Suppressor macrophage treated with lipopolysaccharide for 4 hours (primary cell): Measurements from ENCODE around the gene SOX8.

Experiments
- DNase-seq: peaks from one replicate; pipeline ENCODE4 v3.0.0-alpha.2; 2020

SOX8 gene

DNA sequence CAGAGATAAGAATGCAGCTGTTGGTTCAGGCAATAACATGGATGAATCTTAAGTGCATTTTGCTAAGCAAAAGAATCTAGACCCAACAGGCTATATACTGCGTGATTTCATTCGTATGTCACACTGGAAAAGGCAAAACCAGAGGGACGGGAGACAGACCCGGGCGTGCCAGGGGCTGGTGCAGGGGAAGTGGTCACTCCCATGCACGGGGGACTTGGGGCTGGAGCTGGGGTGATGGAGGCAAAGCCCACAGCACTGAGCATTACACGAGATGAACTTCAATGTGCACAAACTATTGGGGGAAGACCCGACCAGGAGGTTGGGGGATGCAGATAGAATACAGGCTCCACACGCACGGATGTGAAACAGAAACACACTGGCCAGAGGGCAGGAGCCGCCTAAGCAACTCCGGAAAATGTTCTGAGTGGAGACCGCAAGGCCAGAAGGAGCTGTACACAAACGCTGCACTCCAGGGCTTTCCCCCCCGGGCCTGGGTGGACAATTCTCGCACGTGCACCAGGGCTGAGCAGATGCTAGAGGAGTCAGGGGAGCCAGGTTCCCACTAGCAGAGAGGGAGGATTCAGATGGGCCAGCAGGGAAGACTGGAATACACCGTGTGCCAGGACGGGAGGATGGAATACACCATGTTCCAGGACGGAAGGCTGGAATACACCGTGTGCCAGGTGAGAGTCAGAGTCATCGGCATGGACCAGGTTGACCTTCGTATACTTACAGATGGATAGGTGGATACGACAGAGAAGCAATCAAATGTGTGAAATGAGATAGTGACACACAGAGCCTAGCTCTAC, 22.1 kb upstream of the SOX8 start:
- DNase-seq, result no peak

DNA sequence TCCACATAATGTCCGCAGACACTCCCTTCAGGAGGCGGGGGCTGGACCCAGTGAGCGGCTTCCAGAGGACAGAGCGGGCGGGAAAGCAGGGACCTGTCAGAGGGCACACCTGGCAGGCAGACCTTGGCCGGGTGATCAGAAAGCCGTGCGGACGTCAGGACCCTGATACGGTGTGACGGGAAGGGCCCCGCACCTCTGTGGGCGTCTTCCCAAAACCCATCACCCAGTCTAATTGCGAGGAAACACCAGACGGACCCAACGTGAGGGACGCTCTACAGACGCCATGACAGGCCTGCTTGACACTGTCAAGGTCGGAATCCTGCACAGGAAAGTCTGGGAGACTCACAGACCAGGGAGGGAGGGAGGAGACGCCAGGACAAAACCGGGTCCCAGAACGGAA, 19.2 kb upstream of the SOX8 start:
- DNase-seq, result no peak

DNA sequence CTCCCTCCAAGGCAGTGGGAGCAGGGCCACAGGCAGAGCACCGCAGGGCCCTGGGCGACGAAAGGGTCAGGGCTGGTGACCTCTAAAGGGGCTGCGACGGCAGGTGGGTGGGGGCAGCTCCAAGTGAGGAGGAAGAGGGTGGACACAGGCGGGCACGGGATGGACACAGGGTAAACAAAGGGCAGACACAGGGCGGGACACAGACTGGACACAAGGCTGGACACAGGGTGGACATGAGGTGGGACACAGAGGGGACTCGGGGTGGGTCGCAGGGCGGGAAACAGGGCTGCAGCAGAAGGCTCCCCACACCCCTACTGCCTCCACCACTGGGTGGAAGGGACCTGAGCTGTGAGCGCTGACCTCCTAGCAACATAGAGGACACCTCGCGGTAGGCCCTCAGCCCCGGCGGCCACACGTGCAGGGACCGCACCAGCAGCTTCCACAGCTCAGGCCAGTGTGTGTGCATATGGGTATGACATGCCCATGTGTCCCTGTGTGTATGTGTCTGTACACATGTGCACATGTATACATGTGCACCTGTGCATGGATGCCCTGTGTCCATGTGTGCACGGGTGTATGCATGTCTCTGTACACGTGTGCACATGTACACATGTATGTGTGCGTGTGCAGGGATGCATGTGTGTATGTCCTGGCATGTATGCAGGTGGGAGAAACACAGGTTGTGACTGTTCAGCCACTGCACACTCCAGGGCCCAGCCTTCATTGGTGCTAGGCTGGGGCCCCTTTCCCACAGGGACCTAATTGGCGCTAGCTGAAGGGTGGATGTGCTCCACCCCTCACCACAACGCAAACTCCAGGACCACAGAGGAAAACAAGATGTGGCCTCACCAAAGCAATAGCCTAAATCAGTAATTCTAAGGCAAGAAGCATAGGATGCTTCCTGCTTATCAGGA, 18.4 kb upstream of the SOX8 start:
- no peak for DNase-seq

DNA sequence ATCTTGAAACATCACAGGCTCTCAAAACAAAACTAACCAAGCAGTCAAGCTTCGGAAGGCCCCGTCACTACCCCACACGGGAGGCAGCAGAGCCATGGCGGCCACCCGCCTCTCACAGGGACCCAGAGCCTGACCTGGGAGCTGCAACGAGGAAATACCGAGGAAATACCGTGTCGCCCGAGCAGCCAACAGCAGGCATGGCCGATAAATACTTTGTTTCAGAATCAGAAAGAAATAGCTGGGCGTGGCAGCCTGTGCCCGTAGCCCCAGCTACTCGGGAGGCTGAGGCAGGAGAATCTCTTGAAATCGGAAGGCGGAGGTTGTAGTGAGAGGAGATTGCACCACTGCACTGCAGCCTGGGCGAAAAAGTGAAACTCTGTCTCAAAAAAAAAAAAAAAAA, 17.7 kb upstream of the SOX8 start:
- DNase-seq, result no peak

DNA sequence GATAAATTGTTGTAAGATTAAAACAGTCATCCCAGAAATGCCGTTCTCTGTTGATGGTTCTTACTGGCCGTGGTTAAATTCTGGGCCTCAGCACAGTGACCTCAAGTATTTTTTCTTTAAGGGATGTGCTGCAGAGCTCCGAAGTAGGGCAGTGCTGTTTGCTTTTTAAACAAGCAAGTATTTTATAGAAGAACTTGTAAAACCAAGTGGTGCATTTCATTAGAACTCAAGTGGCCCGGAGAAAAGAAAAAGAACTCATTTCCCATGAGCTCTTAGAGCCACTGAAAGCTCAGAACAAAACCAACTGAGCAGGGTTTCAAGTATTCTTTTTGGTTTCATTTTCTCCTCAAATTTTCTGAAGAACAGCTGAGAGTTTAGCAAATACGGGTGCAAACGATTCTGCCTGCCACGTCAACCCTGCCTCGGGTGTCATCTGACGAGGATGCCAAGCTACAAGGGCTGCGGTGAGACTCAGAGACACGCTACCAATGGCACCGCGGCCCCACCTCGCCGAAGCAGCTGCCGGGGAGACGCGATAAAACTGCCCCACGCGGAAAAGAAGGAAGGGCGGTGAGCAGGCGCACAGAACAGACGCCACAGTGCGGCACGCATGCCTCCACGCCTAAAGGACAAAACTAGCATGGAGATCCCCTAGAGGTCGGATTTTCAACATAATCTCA, 17.1 kb upstream of the SOX8 start:
- no peak for DNase-seq

DNA sequence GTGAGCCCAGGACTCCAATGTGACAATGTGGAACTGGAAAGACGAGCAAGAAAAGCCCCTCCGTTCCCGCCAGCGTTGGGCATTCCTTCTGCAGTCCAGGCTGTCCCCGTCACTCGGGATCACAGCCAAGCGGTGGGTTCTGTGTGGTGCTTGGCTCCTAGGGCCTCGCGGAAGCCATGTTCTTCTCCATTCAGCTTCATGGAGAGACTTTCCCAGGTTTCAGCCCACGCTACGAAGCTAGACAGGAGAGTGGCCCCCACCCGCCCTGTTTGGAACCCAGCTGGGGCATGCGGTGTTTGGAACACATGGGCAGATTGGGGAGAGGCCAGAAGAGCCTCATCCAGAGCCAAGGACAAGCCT, 16.6 kb upstream of the SOX8 start:
- DNase-seq, result no peak

DNA sequence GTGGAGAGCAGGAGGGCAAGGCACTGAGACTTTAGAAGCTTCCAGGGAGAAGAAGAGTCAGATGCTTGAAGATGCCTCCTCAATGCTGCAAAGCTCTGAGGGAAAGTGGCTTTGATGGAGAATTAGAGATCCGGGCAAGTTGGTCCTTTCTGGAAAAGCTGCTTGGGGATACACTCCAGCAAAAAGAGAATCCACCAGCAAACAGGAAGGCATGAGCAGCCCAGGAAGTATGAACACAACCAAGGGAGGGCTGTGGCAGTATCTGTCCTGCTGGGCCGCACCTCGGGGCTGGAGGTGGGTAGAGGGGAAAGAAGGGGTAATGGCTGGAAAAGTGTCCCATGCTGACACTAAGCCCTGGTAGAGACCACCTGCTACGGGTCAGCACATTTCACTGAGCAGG, 16.1 kb upstream of the SOX8 start:
- no peak for DNase-seq

DNA sequence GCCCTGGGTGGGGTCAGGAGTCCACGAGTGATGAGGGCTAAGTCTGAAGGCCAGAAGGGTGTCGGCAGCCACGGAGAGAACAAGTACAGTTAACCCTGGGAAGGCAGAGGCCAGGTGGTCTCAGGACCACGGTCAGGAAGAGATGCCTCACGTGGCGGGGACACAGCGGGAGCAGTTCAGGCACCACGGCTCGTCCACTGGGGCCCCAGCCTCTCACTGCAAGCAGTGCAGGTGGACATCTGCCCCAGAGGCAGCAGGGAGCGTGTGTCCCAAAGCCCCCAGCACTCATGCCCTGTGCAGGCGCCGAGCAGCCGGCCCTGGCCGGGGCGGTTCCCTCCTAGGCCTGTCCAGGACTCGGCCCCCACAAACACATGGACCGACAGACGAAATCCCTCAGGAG, 15.5 kb upstream of the SOX8 start:
- DNase-seq, result no peak

DNA sequence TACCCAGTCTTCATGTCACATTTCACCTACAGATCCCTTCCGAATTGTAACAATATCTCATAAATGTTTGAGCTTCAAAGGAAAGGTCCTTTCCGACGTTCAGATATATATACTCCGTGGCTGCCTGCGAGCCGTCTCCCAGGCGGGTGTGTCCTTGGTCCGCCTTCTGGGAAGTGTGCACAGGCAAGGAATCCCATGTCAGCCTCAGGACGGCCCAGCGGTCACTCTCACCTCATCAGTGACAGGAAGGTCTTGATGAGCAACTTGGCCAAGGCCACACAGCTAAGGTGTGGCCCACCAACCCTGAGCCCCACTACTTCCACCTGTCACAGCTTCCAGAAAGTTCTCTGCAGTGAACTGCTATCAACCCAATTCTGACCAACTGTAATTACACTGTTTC, 15.1 kb upstream of the SOX8 start:
- no peak for DNase-seq

DNA sequence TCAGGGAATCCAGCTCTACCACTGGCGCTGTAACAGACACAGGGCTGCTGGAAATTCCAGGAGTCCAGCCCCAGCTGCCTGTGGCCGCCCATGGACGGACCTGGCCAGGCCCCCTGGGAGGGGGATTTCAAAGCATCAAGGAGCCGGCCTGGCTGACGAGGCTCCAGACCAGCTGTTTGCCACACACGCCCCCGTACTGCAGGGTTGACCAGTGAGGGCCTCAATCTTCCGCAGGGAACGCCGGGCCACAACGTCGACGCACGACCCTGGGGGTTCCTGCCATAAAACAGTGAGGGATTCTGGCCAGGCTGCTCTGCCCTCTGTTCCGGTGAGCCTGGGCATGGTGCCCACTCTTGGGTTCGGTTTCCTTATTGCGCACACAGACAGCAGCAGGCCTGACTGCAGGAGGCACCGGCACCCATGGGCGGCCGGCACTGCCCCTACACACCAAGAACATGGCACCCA, 14.5 kb upstream of the SOX8 start:
- DNase-seq, result no peak

DNA sequence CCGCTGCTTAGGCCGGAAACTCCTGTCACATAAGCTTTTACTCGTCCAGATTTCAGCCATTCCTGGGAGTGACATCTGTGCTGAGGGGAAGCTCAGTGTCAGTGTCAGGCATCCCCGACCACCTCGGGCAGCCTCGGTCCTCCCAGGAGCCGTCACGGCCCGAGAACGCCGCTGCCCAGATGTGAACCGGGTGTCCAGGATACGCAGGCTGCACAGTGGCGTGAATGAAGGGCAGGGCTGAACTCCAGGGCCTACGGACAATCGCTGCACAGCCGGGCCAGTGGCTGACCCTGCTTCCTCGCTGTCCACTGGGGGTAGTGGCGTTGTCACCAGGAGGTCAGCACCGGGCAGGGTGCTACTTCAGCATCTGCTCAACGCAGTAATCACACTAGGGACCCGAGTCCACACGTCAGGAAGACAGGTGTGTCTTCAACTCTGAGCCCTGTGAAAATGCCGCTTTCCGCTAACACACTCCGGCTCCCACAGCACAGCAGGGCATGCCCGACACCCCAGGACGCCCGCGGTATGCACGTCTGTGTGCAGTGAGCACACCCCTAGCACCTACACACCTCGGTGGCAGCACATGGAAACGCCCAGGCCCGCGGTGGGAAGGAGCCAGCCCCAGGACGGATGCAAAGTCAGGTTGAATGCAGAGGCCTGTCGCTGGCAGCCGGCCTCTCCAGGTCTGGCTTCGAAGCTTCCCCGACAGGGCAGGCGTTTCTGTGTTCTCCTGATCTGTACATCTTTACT, 13.8 kb upstream of the SOX8 start:
- no peak for DNase-seq

DNA sequence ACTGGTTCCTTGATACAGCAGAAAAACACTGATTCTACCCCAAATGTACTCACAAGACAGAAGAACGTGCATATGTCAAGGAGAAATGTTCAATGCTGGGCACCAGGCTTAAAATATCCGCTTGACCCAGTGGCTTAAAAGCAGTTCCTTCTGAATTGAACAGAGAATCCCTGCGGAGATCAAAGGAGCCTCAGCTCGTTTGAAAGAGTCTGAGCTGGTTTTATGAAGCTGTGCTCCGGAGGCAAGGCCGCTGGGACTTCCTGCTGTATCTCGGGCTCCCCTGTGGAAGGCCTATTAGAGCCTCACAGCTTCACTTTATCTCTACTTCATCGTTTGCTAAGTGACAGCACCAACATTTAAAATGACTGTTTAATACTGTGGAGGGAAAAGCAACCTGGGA, 12.9 kb upstream of the SOX8 start:
- no peak for DNase-seq

DNA sequence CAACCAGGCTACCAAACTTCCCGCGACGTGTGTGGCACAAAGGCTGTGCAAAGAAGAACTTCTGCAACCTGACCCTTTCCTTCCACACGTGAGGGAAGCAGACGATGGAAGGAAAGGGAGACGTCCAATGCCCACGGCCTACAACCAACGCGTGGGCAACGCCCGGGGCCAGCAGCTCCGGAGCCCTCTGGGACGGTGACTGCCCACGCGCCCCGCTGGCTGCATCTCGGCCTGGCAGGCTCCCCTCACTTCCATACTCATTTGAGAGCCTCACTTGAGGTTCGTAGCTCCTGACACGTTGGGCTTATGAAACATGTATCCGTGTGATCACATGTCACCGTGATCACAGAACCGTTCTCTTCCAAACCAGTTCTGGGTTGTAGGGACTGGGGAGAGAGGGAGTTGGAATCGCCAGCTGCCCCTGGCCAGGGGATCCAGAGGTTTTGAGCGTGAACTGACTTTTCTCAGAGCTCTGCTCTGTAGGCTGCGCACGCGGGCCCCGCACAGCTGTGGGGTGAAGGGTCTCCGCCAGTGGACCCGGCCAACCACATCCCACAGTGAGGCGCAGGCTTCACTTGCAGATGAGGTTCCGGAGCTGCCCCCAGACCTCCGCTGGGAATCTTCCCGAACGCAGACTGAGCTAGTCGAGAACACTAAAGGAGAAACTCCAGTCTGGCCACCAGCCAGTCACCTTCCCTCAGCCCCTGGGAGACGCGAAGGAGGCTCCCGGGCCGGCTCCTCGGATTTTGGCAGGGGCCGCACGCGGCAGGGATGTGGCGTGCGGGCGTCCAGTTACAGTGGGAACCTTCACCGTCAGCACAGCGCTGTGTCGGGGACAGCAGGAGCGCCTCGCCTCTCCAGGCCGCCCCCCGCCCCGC, 11.8 kb upstream of the SOX8 start:
- no peak for DNase-seq

DNA sequence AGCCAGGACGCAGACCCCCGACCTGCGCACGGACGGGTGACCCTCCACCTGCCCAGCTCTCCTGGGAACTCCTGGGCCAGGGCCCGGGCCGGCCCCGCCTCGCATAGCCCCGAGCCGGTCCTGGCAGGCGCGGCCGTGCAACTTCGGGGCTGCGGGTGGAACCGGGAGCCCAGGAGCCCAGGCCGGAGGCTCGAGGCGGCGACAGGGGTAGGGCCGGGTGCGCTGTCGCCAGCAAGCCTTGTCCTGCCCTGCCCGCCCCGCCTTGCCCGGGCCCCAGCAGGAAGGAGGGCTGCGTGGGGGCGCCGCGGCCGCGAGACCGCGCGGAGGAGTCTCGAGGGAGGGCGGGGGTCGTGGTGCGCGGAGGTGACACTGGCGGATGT, 11.2 kb upstream of the SOX8 start:
- no peak for DNase-seq

DNA sequence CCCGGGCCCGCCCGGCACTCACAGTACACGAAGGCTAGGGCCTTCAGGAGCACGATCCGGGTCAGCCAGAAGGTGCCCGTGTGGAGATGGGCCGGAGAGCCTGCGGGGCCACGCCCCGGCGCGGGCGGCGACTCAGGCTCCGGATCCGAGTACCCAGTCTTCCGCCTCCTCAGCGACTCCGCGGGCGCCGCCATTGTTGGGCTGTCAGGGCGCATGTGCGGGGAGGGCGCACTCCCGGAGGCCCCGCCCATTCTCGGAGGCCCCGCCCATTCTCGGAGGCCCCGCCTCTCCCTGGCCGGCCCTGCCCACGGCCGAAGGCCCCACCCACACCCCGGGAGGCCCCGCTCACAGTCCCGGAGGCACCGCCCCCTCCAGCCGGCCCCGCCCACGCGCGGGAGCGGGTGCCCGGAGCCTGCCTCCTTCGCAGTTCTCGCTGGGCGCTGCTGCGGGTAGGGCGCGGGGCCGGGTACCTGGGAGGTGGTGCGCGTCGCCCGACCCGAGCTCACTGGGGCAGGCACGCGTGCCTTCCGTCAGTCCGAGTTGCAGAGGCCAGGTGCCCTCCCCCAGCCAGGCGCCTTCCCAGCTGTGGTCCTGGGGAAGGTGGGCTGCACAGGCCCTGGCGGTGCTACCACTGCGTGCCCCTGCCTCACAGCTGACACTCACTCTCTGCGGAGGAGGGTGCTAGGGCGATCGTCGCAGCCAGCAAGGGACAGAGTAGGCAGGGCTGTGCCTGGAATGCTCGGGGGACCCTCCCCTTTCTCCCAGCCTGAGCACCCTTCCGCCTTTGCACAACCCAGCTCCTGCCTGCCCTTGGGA, 10.6 kb upstream of the SOX8 start, which contains the start of gene LMF1:
Gene LMF1, minus strand, starts transcription at position 219 of the 816 bp plus-strand sequence. Its CDS starts 4 bp downstream, at position 215.
- DNase-seq, result peak; percentile 97

DNA sequence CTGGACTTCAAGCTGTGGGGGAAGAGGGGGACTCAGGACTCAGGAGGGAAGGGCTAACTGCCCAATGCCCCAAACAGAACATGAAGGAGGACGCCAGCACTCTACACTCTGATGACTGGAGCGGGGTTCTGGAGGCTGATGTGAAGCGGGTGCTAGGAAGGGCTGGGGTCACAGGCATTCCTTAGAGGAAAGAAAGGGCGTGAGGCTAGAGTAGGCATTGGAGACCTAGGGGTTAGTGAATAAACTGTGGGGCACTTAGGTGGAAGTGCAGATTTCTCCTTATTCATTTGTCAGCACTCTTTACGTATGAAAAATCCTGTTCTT, 10.0 kb upstream of the SOX8 start:
- DNase-seq, result no peak

DNA sequence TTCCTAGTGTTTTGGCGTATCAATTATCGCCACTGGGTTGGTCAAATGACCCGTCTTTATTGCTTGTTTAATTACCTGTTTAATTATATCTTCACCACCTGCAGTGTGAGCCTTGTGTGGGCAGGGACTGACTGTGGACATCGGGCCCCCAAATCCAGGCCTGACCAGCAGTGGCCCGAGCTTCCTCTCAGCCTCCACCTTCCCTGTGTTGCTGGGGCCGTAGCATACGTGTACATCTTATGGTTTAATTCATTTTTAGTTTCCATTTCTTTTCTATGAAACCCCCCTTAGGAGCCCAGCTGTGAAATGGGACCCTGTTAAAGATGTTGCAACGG, 9.6 kb upstream of the SOX8 start:
- no peak for DNase-seq

DNA sequence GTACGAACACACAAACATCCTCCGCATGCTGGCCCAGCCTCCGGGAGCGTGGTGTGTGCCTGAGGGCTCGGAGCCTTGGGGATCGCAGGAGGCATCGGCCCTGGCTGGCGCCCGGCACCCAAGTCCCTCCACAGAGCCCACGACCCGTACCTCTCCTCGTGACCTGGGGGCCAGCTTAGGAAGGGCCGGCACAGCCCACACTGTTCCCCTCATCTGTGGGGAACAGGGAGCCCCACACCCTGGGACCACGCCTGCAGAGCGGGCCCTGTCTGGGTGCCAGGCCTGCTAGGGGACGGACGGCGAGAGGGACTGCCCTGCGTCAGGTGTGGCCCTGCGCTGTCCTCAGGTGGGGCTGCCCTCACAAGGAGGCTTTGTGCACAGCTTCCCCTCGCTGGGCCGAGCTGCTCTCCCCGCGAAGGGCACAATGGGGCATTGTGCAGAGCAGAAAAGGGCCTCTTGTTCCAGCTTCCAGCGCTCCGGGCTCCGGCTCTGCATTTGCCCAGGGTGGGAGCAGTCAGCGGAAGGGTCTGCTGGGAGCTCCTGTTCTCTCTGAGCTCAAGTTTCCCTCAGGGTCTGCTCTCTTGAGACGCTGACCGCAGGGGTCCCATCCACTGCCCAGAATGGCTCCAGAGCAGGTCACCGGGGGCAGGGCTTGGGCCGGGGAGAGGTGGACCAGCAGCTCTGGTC, 9.1 kb upstream of the SOX8 start:
- DNase-seq, result no peak

DNA sequence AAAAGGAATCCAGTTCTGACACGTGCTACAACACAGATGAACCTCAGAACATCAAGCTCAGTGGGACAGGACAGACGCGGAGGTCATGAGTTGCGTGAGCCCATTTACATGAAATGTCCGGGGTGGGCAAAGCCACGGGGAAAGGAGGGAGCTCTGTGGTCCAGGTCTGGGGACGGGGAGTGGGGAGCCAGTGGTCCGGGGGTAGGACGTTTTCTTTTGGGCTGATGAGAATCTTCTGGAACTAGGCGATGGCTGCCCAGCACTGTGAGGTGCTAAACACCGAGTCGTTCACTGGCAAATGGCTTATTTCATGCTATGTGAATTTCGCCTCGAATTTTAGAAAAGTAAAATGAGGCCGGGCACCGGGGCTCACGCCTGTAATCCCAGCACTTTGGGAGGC, 8.2 kb upstream of the SOX8 start:
- no peak for DNase-seq

DNA sequence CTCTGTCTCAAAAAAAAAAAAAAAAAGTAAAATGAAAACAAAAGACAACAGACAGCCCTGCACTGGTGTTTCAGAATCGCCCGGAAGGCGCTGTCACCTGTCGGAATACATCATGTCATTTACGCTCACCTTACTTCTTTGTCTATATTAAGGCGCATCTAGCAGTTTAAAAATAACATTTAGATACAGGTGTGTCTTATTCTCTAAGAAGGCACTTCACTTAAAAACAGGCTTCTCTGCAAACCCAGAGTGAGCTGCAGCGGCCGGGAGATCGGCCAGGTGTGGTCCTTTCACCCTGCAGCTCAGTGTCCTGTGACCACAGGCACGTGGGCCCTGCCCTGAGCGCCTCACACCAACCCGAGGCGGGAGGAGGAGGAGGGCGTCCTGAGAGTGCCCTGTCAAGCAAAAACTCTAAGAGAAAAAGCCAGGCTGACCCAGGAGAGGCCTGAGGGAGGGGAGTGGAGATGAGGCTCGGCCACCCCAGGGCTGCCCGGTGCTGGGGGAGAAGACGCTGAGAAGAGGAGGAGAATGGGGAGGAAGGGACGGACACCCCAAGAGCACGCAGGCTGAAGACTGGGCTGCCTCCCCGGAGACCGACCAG, 7.5 kb upstream of the SOX8 start:
- no peak for DNase-seq
